Inferior parietal cortex (tissue), 1 donor: ENCODE measurements around the gene STEEP1.

Source experiments
- DNase-seq: peaks from one replicate; pipeline ENCODE4 v3.0.0-alpha.2; 2016; ENCODE audit errors: extremely low spot score

STEEP1 gene

GRCh38 chrX:119565107-119565663, at the start of gene STEEP1:
Gene STEEP1, minus strand, starts transcription at chrX:119565409. Its CDS starts 54 bp downstream, at chrX:119565355.
- DNase-seq: peak; percentile 88

GRCh38 chrX:119614776-119615175, 49.6 kb upstream of the STEEP1 start:
- no peak for DNase-seq

- no peak for DNase-seq
Measured at GRCh38 chrX:119607018-119607389, 41.8 kb upstream of the STEEP1 start.

GRCh38 chrX:119606280-119607017, 41.2 kb upstream of the STEEP1 start, which contains the start of gene NKRF:
Gene NKRF, minus strand, starts transcription at chrX:119606424.
- DNase-seq: peak; percentile 90

GRCh38 chrX:119605464-119606279, 40.5 kb upstream of the STEEP1 start:
- DNase-seq: no peak

- no peak for DNase-seq
Measured at GRCh38 chrX:119604766-119605463, 39.7 kb upstream of the STEEP1 start.

GRCh38 chrX:119602701-119603255, 37.6 kb upstream of the STEEP1 start:
- no peak for DNase-seq

GRCh38 chrX:119589810-119590209, 24.6 kb upstream of the STEEP1 start:
- DNase-seq: no peak

- DNase-seq: no peak
Measured at GRCh38 chrX:119583431-119584059, 18.3 kb upstream of the STEEP1 start.

- no peak for DNase-seq
Measured at GRCh38 chrX:119579414-119579813, 14.2 kb upstream of the STEEP1 start.

GRCh38 chrX:119574394-119575266, 9.4 kb upstream of the STEEP1 start, which contains the start of gene UBE2A:
Gene UBE2A, plus strand, starts transcription at chrX:119574563. Its CDS starts 149 bp downstream, at chrX:119574712.
- DNase-seq: peak; percentile 46

GRCh38 chrX:119573840-119574393, 8.7 kb upstream of the STEEP1 start:
- DNase-seq: no peak

- no peak for DNase-seq
Measured at GRCh38 chrX:119573222-119573621, 8.0 kb upstream of the STEEP1 start.

- DNase-seq: no peak
Measured at GRCh38 chrX:119570351-119570835, 5.2 kb upstream of the STEEP1 start.

GRCh38 chrX:119552508-119552907, 12.7 kb downstream of the STEEP1 start:
- DNase-seq: no peak

- DNase-seq: no peak
Measured at GRCh38 chrX:119549327-119550016, 15.7 kb downstream of the STEEP1 start.

- DNase-seq: no peak
Measured at GRCh38 chrX:119541188-119541587, 24.0 kb downstream of the STEEP1 start.

GRCh38 chrX:119539872-119540271, 25.3 kb downstream of the STEEP1 start:
- DNase-seq: no peak

GRCh38 chrX:119537487-119537886, 27.7 kb downstream of the STEEP1 start:
- no peak for DNase-seq
